Cortex of kidney (tissue), 1 donor: ENCODE data around the gene BSND.

Experiments
- DNase-seq: peaks from one replicate; lab custom pipeline; 2025; lab: John Stamatoyannopoulos, UW

The BSND gene

DNA sequence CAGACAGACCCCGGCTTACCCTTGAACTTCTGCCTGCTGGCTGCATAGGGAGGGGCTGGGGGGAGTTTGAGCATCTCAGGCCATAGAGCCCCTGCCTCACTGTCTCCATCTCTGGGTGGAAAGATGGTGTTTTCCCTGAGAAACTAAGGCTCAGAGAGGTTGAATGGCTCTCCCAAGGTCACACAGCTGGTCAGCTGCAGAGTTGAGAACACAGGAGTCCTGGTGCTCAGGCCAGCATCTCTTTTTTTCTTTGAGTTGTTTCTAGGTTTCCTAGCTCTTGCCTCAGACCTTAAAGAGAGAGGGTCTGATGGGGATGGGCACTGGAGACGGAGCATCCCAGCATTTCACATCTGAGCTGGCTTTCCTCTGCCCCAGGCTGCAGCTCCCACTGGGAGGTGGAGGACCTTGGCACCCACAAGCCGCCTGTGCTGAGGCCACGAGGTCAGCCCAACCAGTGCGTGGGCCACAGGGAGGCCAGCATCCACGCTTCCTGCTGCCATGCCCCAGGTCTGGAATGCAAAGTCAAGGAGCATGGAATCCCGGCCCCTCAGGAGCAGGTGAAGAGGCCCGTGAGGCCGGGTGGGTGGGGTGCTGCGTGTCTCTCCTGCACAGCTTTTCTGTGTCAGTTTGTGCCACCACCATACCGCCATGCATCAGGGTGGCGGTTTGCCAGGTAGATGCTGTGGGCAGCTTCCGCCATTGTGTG lies 62.4 kb downstream of the BSND start:
- DNase-seq, result no peak
